Mesendoderm (in vitro differentiated cells): ENCODE measurements around the gene PITPNM3.

Experiments used
- DNase-seq: peaks from one replicate; pipeline ENCODE4 v3.0.0; 2013
- H2AK5ac ChIP-seq: 2 replicates; pipeline ENCODE4 v1.6.1; 2013; ENCODE audit warnings: low read length, inconsistent platforms
- H2BK120ac ChIP-seq: 2 replicates; pipeline ENCODE4 v1.6.1; 2013; ENCODE audit warnings: low read depth, mild to moderate bottlenecking, low read length, moderate library complexity, mixed read lengths
- H2BK15ac ChIP-seq: replicated peaks from 2 replicates; pipeline ENCODE4 v1.6.1; 2013; ENCODE audit warnings: low read depth, mild to moderate bottlenecking, moderate library complexity
- H2BK5ac ChIP-seq: 2 replicates; pipeline ENCODE4 v1.6.1; 2013; ENCODE audit warnings: low read length, inconsistent platforms
- H3K18ac ChIP-seq: 2 replicates; pipeline ENCODE4 v1.6.1; 2013; ENCODE audit warnings: mild to moderate bottlenecking, low read length, mixed read lengths
- H3K23ac ChIP-seq: one replicate; pipeline ENCODE4 v1.6.1; 2013; ENCODE audit warnings: low read length
- H3K27ac ChIP-seq: 2 replicates; pipeline ENCODE4 v1.5.1; 2013; ENCODE audit warnings: low read depth, mild to moderate bottlenecking, inconsistent platforms, low read length, moderate library complexity
- H3K27me3 ChIP-seq: 2 replicates; pipeline ENCODE4 v1.6.1; 2013; ENCODE audit warnings: low read length, control low read depth, mild to moderate bottlenecking, inconsistent platforms; ENCODE audit not compliant: insufficient read depth, poor library complexity
- H3K36me3 ChIP-seq: 2 replicates; pipeline ENCODE4 v1.6.1; 2013; ENCODE audit warnings: low read length, inconsistent platforms; ENCODE audit not compliant: control insufficient read depth, insufficient read depth
- H3K4ac ChIP-seq: one replicate; pipeline ENCODE4 v1.6.1; 2013; ENCODE audit warnings: low read depth, mild to moderate bottlenecking, low read length, moderate library complexity
- H3K4me1 ChIP-seq: 2 replicates; pipeline ENCODE4 v1.6.1; 2013; ENCODE audit warnings: low read depth, low read length, inconsistent platforms; ENCODE audit not compliant: control insufficient read depth
- H3K4me2 ChIP-seq: 2 replicates; pipeline ENCODE4 v1.6.1; 2013; ENCODE audit warnings: low read length
- H3K4me3 ChIP-seq: 2 replicates; pipeline ENCODE4 v1.5.1; 2013; ENCODE audit warnings: mild to moderate bottlenecking, low read length
- H3K56ac ChIP-seq: one replicate; pipeline ENCODE4 v1.6.1; 2013; ENCODE audit warnings: low read length
- H3K79me1 ChIP-seq: 2 replicates; pipeline ENCODE4 v1.6.1; 2013; ENCODE audit warnings: low read length, inconsistent platforms
- H3K79me2 ChIP-seq: 2 replicates; pipeline ENCODE4 v1.6.1; 2013; ENCODE audit warnings: mild to moderate bottlenecking, low read length; ENCODE audit not compliant: control insufficient read depth, insufficient read depth
- H3K9ac ChIP-seq: 2 replicates; pipeline ENCODE4 v1.6.1; 2013; ENCODE audit warnings: low read length, inconsistent platforms
- H4K5ac ChIP-seq: one replicate; pipeline ENCODE4 v1.6.1; 2013; ENCODE audit warnings: low read length
- H4K8ac ChIP-seq: one replicate; pipeline ENCODE4 v1.6.1; 2013; ENCODE audit warnings: low read depth, mild to moderate bottlenecking, control low read depth, low read length, moderate library complexity
- WGBS: extraction: QIAGEN DNeasy Blood & Tissue Kit; methylation state at CpG from one replicate; pipeline ENCODE4 v1.1.7; 2013; ENCODE audit warnings: low lambda C conversion rate, missing lambda C conversion rate; ENCODE audit not compliant: insufficient coverage; ENCODE audit errors: extremely low coverage; 5-methylcytosine and 5-hydroxymethylcytosine counted together

Gene PITPNM3

DNA sequence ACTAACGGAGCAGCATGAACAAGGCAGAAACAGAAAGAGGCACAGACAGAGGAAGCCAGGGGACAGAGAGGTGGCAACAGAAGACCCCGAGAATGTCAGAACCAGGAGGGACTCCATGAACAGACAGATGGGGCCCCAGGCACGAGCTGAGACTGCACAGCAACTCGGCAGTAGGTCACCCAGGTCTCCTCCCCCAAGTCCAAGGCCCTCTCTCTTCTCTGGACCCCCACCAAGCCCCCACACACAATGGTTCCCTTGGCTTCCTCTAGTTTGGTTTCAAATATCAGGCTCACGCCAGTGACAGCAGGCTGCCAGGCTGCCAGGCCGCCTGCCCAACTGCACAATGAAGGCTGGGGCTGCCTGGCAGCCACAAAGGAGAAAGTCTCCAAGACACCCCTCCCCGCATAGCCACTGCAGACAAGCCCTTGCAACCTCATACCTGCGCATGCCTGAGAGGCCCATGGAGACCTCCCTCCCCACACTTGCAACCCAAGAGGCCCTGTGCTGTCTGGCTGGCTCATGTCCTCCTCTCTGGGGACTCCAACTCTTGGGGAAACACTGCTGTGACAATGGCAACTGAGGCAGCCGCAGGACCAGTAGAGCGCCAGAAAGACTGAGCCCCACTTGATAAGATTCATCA is 57.3 kb downstream of the PITPNM3 start:
- H3K36me3 ChIP-seq: no peaks in the 10 kb centered on the region
- no CpG with 5 or more reads among the region's 10 CpGs for WGBS
- no peak overlapping the region for H2BK5ac ChIP-seq
- H4K5ac ChIP-seq: no peak overlapping the region
- H3K79me1 ChIP-seq: no peaks in the 10 kb centered on the region
- H2BK15ac ChIP-seq: no peak overlapping the region
- H2AK5ac ChIP-seq: no peak overlapping the region
- no peak overlapping the region for H3K27ac ChIP-seq
- peaks cover 12% of the 10 kb centered on the region for H3K4me1 ChIP-seq
- no peaks in the 10 kb centered on the region for H3K27me3 ChIP-seq
- no peak overlapping the region for H4K8ac ChIP-seq
- no peak overlapping the region for H3K18ac ChIP-seq
- DNase-seq: no peak
- no peak overlapping the region for H3K56ac ChIP-seq
- no peak overlapping the region for H3K4ac ChIP-seq
- H3K9ac ChIP-seq: no peak overlapping the region
- no peak overlapping the region for H3K4me2 ChIP-seq
- no peak overlapping the region for H3K23ac ChIP-seq
- no peaks in the 10 kb centered on the region for H3K79me2 ChIP-seq
- no peak overlapping the region for H2BK120ac ChIP-seq
- H3K4me3 ChIP-seq: no peak overlapping the region

DNA sequence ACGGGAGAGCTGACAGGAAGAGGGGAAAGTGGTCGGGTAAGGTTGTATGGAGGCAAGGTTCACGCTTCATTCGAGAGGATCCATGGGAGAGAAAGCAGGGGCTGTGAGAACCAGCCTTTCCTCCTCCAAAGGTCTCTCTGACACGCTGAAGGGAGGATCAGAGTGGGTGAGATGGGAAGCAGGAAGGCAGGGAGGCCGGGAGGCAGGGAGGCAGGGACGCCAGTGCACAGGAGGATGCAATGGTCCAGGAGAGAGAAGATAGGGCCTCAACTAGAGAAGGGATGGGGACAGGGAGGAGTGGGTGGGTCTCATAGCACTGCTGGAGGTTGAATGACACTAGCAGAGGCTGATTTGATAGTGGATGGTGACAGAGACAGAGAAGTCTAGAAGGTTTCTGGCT is 58.0 kb downstream of the PITPNM3 start:
- Histone ChIP-seq H3K79me1 (no peaks in the 10 kb centered on the region), H3K27ac (no peak overlapping the region), H3K56ac (peak overlapping the region; percentile 44), H3K27me3 (no peaks in the 10 kb centered on the region), H3K18ac (no peak overlapping the region), H4K5ac (no peak overlapping the region), H3K4ac (no peak overlapping the region), H2AK5ac (no peak overlapping the region), H3K4me2 (no peak overlapping the region), H2BK120ac (no peak overlapping the region), H3K23ac (no peak overlapping the region), H3K4me3 (no peak overlapping the region), H4K8ac (no peak overlapping the region), H2BK5ac (no peak overlapping the region), H3K36me3 (no peaks in the 10 kb centered on the region), H2BK15ac (no peak overlapping the region), H3K79me2 (no peaks in the 10 kb centered on the region), H3K9ac (no peak overlapping the region), H3K4me1 (peaks cover 12% of the 10 kb centered on the region)
- DNase-seq: no peak
- no CpG with 5 or more reads among the region's 7 CpGs for WGBS

DNA sequence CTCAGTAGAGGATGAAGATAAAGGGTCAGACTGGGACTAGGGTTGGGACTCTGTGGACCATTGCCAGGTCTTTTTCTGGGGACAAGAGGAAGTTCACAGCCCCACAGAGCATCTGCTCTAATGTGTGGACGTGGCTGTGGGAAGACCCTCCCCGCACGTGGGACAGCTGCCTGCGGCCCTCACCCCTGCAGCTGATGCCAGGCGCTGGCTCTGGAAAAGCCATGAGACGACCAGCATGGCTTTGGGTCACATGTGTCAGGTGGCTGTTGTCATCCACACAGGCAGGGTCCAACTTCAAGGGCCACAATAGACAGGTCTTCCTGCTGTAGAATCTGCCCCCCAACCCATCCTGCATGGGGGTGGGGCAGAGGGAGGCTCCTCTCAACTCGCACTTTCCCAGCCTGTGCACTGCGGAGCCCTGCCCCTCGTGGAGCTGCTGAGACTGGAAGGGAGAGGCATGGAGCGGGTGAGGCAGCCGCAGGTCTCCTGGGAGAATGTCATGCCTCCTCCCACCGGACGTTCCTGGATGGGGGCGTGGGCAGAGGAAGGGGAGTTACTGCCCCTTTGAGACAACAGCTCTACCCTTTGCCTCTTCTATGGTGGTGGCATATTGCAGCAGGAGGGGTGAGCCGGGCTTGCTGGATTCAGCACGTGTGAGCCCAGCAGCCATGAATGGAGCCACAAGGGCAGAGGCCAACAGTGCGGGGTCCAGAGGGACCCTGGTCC is 58.7 kb downstream of the PITPNM3 start:
- no peak overlapping the region for H3K27ac ChIP-seq
- H2AK5ac ChIP-seq: no peak overlapping the region
- H4K5ac ChIP-seq: no peak overlapping the region
- no peak for DNase-seq
- H3K18ac ChIP-seq: no peak overlapping the region
- WGBS: no CpG with 5 or more reads among the region's 17 CpGs
- no peak overlapping the region for H2BK120ac ChIP-seq
- no peak overlapping the region for H3K23ac ChIP-seq
- H2BK5ac ChIP-seq: no peak overlapping the region
- H3K4ac ChIP-seq: no peak overlapping the region
- no peak overlapping the region for H2BK15ac ChIP-seq
- no peaks in the 10 kb centered on the region for H3K27me3 ChIP-seq
- no peaks in the 10 kb centered on the region for H3K36me3 ChIP-seq
- H4K8ac ChIP-seq: no peak overlapping the region
- no peaks in the 10 kb centered on the region for H3K79me1 ChIP-seq
- no peak overlapping the region for H3K4me3 ChIP-seq
- H3K9ac ChIP-seq: no peak overlapping the region
- peak overlapping the region; percentile 44 for H3K56ac ChIP-seq
- H3K79me2 ChIP-seq: no peaks in the 10 kb centered on the region
- H3K4me1 ChIP-seq: peaks cover 12% of the 10 kb centered on the region
- no peak overlapping the region for H3K4me2 ChIP-seq

DNA sequence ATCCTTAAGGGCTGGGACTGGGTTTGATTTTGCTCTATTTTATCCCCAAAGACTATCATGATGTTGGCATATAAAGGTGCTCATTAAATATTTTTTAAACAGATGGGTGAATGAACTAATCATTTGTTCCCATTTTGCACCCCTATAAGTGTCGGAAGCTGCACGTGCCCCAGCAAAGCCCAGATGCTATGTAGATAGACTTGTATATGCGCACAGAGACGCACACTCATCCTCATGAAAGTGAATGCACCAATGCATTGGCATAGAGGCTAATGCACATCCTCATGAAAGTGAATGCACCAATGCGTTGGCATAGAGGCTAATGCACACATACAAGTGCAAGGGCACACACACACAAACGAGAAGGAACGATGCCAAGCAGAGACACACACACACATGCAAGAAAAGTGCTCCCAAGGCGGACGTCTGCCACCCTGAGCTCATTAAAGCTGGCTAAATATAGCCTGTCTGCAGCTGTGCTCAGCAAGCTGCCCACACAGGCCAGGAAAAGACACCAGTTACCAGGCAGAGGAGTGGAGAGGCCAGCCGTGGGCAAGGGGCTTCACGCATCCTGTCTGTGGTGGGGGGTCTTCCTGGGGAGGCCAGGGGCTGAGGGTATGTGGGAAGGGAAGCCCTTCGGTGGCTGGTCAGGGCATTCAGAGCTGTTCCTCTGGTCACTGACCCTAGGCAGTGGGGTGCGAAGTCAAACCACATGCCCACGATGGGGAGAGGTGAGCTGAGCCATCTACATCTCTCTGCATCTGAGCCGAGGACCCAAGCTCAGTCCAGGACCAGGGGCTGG is 59.5 kb downstream of the PITPNM3 start:
- DNase-seq: no peak

DNA sequence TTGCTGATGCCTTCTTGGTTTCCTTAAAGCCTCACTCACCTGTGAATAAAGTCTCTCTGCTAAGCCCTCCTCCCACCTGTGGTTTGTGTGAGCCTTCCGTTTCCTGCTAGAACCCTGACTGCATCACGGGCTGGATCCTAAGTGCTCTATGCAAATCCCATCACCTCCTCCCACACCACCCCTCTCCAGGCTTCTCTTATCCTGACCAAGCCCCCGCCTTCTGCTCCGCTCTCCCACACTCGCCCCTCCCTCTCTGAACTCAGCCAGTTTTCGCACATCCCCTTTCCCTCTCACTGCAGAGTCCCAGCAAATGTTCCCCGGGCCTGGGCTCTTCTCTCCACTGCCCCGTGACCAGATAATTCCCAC is 60.3 kb downstream of the PITPNM3 start:
- H3K79me1 ChIP-seq: no peaks in the 10 kb centered on the region
- no peak overlapping the region for H2BK120ac ChIP-seq
- peak overlapping the region; percentile 79 for H3K56ac ChIP-seq
- H3K27me3 ChIP-seq: no peaks in the 10 kb centered on the region
- no peak overlapping the region for H2BK15ac ChIP-seq
- H3K4me1 ChIP-seq: peaks cover 12% of the 10 kb centered on the region
- no peak overlapping the region for H3K4me3 ChIP-seq
- no peak overlapping the region for H3K27ac ChIP-seq
- H3K36me3 ChIP-seq: no peaks in the 10 kb centered on the region
- H3K79me2 ChIP-seq: no peaks in the 10 kb centered on the region
- no peak overlapping the region for H4K8ac ChIP-seq
- H3K9ac ChIP-seq: peak overlapping the region; percentile 47
- no peak overlapping the region for H3K23ac ChIP-seq
- H2AK5ac ChIP-seq: no peak overlapping the region
- no CpG with 5 or more reads among the region's 8 CpGs for WGBS
- peak overlapping the region; percentile 84 for H3K4me2 ChIP-seq
- no peak overlapping the region for H3K18ac ChIP-seq
- H4K5ac ChIP-seq: peak overlapping the region; percentile 56
- no peak overlapping the region for H3K4ac ChIP-seq
- peak; percentile 96 for DNase-seq
- no peak overlapping the region for H2BK5ac ChIP-seq

More for the DNA sequence above, 59.5 kb downstream of the PITPNM3 start:
- no peak overlapping the region for H2BK120ac ChIP-seq
- no peak overlapping the region for H3K4me2 ChIP-seq
- no peak overlapping the region for H3K4ac ChIP-seq
- H2AK5ac ChIP-seq: no peak overlapping the region
- H3K23ac ChIP-seq: no peak overlapping the region
- no peak overlapping the region for H3K4me3 ChIP-seq
- H4K5ac ChIP-seq: peak overlapping the region; percentile 56
- H3K36me3 ChIP-seq: no peaks in the 10 kb centered on the region
- no peaks in the 10 kb centered on the region for H3K27me3 ChIP-seq
- H3K79me2 ChIP-seq: no peaks in the 10 kb centered on the region
- no peak overlapping the region for H2BK15ac ChIP-seq
- H3K9ac ChIP-seq: peak overlapping the region; percentile 47
- H4K8ac ChIP-seq: no peak overlapping the region
- no peak overlapping the region for H3K27ac ChIP-seq
- no peaks in the 10 kb centered on the region for H3K79me1 ChIP-seq
- WGBS: no CpG with 5 or more reads among the region's 15 CpGs
- H2BK5ac ChIP-seq: no peak overlapping the region
- peak overlapping the region; percentile 79 for H3K56ac ChIP-seq
- H3K18ac ChIP-seq: no peak overlapping the region
- peaks cover 12% of the 10 kb centered on the region for H3K4me1 ChIP-seq
